ENCODE data around the gene NAPSA.

NAPSA gene

GRCh38 chr19:50383852-50384684 is 18.6 kb upstream of the NAPSA start, which contains the start of gene POLD1:
POLD1 (plus strand) TSS chr19:50384347; CDS start chr19:50398852, 14,505 bp downstream.
- DNase-seq (ENCODE audit: low spot score), result peak; percentile 99

DNA sequence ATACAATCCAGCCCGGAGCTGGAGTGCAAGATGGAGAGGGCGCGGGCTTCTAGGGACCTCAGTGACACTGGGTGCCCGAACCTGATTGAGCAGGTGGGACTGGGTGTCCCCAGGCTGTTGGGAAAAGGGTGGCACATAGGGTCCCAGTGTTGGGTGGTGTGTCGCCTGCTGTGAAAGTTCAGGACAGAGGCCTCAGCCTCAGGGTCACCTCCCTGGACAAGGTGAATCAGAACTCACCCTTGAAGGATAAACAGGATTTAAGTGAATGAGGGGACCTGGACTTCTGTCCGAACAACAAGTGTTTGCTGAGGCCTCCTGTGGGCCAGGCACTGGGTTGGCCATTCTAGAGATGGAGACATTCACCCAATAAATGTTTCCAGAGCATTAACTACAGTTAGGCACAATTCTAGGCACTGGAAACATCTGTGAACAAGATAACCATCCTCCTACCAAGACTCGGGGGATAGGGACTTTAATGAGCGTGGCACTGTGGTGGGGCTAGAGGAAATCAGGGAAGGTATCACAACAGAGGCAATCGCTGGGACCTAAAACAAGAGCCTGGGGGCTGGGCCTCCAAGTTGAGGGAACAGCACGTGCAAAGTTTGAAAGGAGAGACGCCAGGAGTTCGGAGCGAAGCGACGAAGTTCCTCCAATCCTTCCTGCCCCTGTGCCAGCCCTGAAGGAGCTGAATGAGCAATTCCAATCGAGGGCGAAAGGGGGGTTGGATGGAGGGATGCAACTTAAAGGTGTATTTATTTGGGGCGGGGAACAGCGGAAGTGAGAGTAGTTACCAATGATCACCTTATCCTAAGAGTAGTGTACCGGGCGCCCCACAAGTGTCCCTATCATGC is 17.8 kb upstream of the NAPSA start:
- DNase-seq (ENCODE audit: low spot score), result no peak

DNA sequence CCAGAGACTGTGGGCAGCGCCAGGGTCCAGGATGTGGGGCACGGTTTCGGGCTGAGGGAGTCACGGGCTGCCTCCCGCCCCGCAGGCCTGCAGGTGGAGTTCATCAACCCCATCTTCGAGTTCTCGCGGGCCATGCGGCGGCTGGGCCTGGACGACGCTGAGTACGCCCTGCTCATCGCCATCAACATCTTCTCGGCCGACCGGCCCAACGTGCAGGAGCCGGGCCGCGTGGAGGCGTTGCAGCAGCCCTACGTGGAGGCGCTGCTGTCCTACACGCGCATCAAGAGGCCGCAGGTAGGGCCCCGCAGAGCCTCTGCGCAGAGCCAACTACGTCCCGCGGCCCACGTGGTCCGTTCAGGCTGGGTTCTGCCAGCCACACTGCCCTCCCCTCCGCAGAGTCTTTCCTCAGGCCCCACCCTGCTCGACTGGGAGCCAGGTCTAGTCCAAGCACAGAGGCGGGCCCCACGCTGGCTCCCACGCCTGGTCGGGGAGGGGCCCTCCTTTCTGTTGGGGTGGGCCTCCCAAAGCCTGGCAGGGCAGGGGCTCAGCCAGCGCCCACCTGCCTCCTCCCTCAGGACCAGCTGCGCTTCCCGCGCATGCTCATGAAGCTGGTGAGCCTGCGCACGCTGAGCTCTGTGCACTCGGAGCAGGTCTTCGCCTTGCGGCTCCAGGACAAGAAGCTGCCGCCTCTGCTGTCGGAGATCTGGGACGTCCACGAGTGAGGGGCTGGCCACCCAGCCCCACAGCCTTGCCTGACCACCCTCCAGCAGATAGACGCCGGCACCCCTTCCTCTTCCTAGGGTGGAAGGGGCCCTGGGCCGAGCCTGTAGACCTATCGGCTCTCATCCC is 16.7 kb upstream of the NAPSA start:
- DNase-seq (ENCODE audit: low spot score), result no peak

GRCh38 chr19:50380751-50381151 is 15.3 kb upstream of the NAPSA start:
- no peak for DNase-seq (ENCODE audit: low spot score)

DNA sequence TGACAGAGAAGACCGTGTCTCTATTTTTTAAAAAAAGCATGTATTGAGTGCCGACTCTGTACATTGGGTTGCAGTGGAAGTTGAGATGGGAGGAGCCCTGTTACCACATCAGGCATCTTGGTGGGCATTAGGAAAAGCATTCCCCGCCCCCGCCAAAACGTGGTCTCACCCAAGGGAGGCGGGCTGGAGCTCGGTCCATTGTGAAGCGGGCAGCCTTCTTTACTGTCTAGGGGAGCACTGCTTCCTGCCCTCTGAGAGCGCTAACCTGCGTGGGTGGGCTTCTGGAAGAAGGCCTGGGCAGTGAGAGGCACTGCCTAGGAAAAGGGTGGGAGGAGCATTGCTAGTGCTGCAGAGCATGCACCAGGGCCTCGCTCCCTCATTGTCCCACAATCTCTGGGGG is 14.7 kb upstream of the NAPSA start:
- no peak for DNase-seq (ENCODE audit: low spot score)

- DNase-seq (ENCODE audit: low spot score), result no peak
These were observed 14.2 kb upstream of the NAPSA start for GRCh38 chr19:50379602-50380001.

- no peak for DNase-seq (ENCODE audit: low spot score)
These were observed 13.4 kb upstream of the NAPSA start for GRCh38 chr19:50378863-50379236.

- no peak for DNase-seq (ENCODE audit: low spot score)
These were observed 12.9 kb upstream of the NAPSA start for GRCh38 chr19:50378169-50378862.

GRCh38 chr19:50377517-50377916 is 12.1 kb upstream of the NAPSA start:
- DNase-seq (ENCODE audit: low spot score), result no peak

DNA sequence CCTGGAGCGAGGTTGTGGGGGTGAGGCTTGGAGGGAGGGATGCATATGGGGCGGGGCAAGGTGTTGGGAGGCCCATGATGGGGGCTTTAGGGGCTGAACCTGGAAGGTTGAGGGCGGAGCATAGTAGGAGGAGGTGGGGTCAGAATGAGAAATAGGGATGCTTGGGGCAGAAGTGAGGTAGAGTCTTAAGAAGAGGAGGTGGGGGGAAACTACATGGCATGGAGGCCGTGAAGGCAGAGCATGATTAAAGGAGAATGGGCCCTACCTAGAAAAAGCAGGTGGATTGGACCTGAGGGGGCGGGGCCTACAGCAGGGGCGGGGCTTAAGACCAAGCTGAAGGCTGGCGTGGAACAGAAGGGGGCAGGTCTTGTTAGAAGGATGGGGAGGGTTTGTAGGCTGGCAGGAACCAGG is 11.6 kb upstream of the NAPSA start:
- no peak for DNase-seq (ENCODE audit: low spot score)

DNA sequence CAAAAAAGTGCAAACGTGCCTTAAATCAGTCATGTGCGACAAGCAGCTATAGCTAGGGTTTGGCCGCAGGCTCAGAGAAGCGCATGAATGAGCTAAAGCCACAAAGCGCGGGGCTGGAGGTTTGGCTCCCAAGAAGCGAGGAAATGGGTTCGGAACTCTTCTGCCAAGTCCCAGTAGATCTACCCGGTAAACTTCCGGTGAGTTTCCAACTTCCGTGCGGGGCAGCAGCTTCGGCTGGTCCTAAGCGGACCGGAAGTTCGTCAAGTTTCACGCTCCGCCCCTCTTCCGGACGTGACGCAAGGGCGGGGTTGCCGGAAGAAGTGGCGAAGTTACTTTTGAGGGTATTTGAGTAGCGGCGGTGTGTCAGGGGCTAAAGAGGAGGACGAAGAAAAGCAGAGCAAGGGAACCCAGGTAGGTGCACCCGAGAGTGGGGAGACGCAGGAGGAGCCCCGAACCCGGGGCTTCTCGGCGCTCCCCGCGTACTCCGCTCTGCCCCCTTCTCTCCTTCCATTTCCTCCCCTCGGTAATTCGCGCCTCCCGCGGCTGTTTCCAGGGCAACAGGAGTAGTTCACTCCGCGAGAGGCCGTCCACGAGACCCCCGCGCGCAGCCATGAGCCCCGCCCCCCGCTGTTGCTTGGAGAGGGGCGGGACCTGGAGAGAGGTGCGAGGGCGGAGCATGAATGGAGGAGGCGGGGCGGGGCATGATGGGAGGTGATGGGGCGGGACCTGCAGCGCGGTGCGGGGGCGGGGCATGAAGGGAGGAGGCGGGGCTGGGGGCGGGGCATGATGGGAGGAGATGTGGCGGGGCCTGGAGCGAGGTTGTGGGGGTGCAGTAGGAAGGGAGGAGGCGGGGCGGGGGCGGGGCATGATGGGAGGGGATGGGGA is 11.0 kb upstream of the NAPSA start, which contains the start of gene NR1H2:
Gene NR1H2, plus strand, starts transcription at position 292 of the 885 bp plus-strand sequence. CDS start 1,149 bp downstream, outside the sequence.
- DNase-seq (ENCODE audit: low spot score), result peak; percentile 97

DNA sequence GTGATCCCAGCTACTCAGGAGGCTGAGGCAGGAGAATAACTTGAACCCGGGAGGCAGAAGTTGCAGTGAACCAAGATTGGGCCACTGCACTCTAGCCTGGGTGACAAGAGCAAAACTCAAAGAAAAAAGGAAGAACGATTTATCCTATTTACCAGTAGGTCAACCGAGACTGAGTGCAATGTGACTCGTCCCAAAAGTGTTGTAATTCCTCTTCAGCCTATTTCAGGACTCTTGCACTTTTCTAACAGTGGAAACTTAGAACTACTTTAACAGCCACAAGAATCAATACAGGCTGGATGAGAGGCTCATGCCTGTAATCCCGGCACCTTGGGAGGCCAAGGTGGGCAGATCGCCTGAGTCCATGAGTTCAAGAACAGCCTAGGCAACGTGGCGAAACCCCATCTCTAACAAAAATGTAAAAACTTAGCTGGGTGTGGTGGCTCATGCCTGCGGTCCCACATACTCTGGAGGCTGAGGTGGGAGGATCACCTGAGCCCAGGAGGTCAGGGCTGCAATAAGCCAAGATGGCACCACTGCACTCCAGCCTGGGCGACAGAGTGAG is 6.6 kb upstream of the NAPSA start:
- DNase-seq (ENCODE audit: low spot score), result no peak

- peak; percentile 86 for DNase-seq (ENCODE audit: low spot score)
These were observed 3.5 kb upstream of the NAPSA start for GRCh38 chr19:50368649-50369570.

- peak; percentile 79 for DNase-seq (ENCODE audit: low spot score)
These were observed 2.6 kb downstream of the NAPSA start for GRCh38 chr19:50362656-50363424.

GRCh38 chr19:50362030-50362412 is 3.4 kb downstream of the NAPSA start:
- DNase-seq (ENCODE audit: low spot score), result no peak

- peak; percentile 37 for DNase-seq (ENCODE audit: low spot score)
These were observed 4.0 kb downstream of the NAPSA start for GRCh38 chr19:50361290-50362029.

DNA sequence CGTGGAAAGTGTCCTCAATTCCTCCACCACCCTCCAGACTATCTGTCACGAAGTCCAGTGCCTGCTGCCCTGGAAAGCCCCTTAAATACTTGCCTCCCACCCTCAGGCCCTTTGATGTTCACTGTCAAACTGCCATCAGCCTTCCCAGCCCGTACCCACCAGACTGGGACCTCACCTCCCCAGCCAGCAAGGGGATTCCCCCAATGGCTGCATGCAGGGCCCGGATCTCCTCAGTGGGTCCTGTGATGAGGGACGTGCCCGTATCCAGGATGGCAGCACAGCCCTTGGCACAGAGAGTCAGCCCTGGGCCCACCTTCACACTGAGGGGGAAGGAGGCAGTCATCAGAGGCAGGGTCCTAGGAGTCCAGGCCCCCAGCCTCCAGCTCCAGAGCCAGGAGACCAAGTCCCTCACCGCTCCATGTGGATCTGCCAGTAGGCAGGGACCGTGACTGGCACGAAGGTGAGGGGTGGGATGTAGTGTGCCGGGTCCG is 6.1 kb downstream of the NAPSA start:
- DNase-seq (ENCODE audit: low spot score), result no peak

Measured in activated CD4-positive, alpha-beta T cell treated with anti-CD3 and anti-CD28 coated beads, Interleukin-2, Interleukin-4, amounts not matched to agents 100 ng/mL and 50 ng/mL, durations not matched to agents 16 hours and 8 hours (primary cell).